Activated T-cell treated with anti-CD3 and anti-CD28 coated beads, Interleukin-2, amount 50 U/mL, for 1 hour (primary cell): ENCODE data around the gene MCM3.

ENCODE experiments used
- DNase-seq: peaks from one replicate; pipeline ENCODE4 v3.0.0-alpha.2; 2020

Gene MCM3

GRCh38 chr6:52245425-52245824, 39.1 kb downstream of the MCM3 start:
- no peak for DNase-seq

- DNase-seq: no peak
Observed at GRCh38 chr6:52244400-52244799, 40.1 kb downstream of the MCM3 start, which contains the start of gene IL17F. Gene IL17F, minus strand, starts transcription at chr6:52244500. Its CDS starts 71 bp downstream, at chr6:52244429.

GRCh38 chr6:52243282-52243893, 41.2 kb downstream of the MCM3 start:
- DNase-seq: no peak

GRCh38 chr6:52241819-52242218, 42.7 kb downstream of the MCM3 start:
- no peak for DNase-seq

GRCh38 chr6:52233975-52234823, 50.3 kb downstream of the MCM3 start:
- DNase-seq: no peak

GRCh38 chr6:52233005-52233404, 51.5 kb downstream of the MCM3 start:
- DNase-seq: no peak

GRCh38 chr6:52231406-52232127, 53.0 kb downstream of the MCM3 start:
- no peak for DNase-seq

GRCh38 chr6:52230685-52231084, 53.9 kb downstream of the MCM3 start:
- no peak for DNase-seq

GRCh38 chr6:52227495-52227894, 57.0 kb downstream of the MCM3 start:
- no peak for DNase-seq

GRCh38 chr6:52221302-52221701, 63.2 kb downstream of the MCM3 start:
- no peak for DNase-seq

GRCh38 chr6:52217761-52218160, 66.8 kb downstream of the MCM3 start:
- no peak for DNase-seq

GRCh38 chr6:52216932-52217575, 67.5 kb downstream of the MCM3 start:
- no peak for DNase-seq

GRCh38 chr6:52215787-52216186, 68.8 kb downstream of the MCM3 start:
- DNase-seq: no peak
